GM12873 (cell line): Measurements from ENCODE around the gene SLC6A4.

Experiments
- CTCF ChIP-seq: IDR thresholded peaks from 2 replicates; pipeline ENCODE4 v1.5.1; 2012; ENCODE audit warnings: low read depth, mild to moderate bottlenecking, moderate library complexity, low read length, control low read depth; ENCODE audit not compliant: insufficient read depth; ENCODE audit errors: missing control alignments

SLC6A4 gene

GRCh38 chr17:30225919-30226553 is 9.5 kb downstream of the SLC6A4 start:
- no peak for TF ChIP-seq CTCF

GRCh38 chr17:30225112-30225511 is 10.4 kb downstream of the SLC6A4 start:
- no peak for TF ChIP-seq CTCF

GRCh38 chr17:30224419-30224960 is 11.0 kb downstream of the SLC6A4 start:
- no peak for TF ChIP-seq CTCF

GRCh38 chr17:30222721-30223175 is 12.7 kb downstream of the SLC6A4 start:
- no peak for TF ChIP-seq CTCF

- no peak for TF ChIP-seq CTCF
These were observed 13.2 kb downstream of the SLC6A4 start for GRCh38 chr17:30222251-30222650.

GRCh38 chr17:30221346-30221745 is 14.2 kb downstream of the SLC6A4 start:
- TF ChIP-seq CTCF: no peak

GRCh38 chr17:30220414-30220813 is 15.1 kb downstream of the SLC6A4 start:
- TF ChIP-seq CTCF: no peak
